HG03469 (cell line): Measurements from ENCODE around the gene UBE4A.

Source experiments
- ATAC-seq: cut with Tn5 transposase; IDR thresholded peaks from one replicate; pipeline ENCODE4 v1.9.1; 2021; ENCODE audit warnings: mild to moderate bottlenecking, moderate library complexity, moderate number of reproducible peaks; ENCODE audit not compliant: unreplicated experiment

Gene UBE4A

DNA sequence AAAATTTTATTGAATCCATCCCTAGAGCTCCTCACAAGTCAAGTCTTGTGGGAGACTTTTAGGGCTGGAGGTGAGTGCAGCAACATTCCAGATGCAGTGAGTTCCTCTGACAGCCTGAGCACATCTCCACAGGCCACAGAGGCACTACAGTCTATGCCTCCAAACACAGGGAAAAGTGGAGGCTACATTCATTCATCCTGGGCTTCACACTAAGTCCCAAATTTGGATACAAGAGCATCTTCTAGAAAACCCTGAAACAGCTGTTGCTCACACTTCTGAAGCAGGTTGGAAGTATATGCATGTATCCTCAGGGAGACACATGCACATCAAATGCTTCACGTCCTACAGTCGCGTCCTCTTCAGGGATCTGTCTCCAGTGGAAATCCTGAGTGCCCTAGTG lies 18.1 kb upstream of the UBE4A start:
- ATAC-seq, result no peak

DNA sequence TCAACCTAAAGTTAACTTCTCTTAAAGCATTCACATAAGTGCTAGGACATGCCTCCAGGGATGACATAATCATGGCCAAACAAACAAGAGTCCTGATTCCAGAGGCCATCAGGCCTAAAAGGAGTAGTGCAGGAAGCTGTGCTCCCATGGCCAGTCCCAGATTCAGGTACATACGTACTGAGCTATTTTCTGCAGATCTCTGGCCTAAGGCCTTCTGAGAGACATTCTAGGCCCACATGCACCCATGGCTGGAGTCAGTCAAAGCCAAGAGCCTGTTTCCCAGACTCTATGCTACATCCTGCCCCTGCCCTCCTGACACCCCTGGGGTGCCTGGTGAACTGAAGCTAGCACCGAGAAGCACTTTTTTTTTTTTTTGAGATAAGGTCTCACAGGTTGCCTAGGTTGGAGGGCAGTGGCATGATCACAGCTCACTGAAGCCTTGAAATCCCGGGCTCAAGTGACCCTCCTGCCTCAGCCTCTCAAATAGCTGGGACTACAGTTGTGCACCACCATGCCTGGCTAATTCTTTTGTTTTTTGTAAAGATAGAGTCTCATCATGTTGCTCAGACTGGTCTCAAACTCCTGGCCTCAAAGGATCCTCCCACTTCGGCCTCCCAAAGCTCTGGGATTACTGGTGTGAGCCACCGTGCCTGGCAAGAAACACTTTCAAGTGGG lies 17.4 kb upstream of the UBE4A start:
- ATAC-seq, result no peak

- no peak for ATAC-seq
Measured at GRCh38 chr11:118342503-118343161, 16.8 kb upstream of the UBE4A start, which contains the start of gene CD3D. CD3D (minus strand) TSS chr11:118342705; CDS start chr11:118342607, 98 bp downstream.

GRCh38 chr11:118343248-118343647 lies 16.2 kb upstream of the UBE4A start:
- no peak for ATAC-seq

DNA sequence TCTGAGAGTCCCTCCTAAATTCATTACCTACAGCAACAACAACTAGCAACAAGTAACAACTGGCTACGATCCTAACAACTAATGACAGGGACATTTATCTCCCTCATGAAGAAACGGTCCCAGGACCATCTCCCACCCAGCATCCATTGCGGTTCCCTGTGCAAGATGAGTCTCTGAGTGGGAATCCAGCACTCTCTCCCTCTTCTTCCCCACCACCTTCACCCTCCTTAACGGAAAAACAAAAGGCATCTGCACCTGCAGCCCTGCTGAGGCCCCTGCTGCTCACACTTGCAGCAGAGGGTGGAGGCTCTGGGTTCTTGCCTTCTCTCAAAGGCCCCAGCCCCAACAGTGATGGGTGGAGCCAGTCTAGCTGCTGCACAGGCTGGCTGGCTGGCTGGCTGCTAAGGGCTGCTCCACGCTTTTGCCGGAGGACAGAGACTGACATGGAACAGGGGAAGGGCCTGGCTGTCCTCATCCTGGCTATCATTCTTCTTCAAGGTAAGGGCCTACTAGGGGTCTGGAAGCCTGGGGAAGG lies 15.4 kb upstream of the UBE4A start, which contains the start of gene CD3G:
Gene CD3G, plus strand, starts transcription at position 364 of the 535 bp plus-strand sequence. Its CDS starts 80 bp downstream, at position 444.
- no peak for ATAC-seq

GRCh38 chr11:118349475-118349874 lies 9.9 kb upstream of the UBE4A start:
- no peak for ATAC-seq

DNA sequence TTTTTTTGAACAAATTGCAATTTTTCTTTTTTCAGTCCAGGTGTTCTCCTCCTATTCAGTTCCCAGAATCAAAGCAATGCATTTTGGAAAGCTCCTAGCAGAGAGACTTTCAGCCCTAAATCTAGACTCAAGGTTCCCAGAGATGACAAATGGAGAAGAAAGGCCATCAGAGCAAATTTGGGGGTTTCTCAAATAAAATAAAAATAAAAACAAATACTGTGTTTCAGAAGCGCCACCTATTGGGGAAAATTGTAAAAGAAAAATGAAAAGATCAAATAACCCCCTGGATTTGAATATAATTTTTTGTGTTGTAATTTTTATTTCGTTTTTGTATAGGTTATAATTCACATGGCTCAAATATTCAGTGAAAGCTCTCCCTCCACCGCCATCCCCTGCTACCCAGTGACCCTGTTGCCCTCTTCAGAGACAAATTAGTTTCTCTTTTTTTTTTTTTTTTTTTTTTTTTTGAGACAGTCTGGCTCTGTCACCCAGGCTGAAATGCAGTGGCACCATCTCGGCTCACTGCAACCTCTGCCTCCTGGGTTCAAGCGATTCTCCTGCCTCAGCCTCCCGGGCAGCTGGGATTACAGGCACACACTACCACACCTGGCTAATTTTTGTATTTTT lies 6.2 kb upstream of the UBE4A start:
- ATAC-seq, result no peak

DNA sequence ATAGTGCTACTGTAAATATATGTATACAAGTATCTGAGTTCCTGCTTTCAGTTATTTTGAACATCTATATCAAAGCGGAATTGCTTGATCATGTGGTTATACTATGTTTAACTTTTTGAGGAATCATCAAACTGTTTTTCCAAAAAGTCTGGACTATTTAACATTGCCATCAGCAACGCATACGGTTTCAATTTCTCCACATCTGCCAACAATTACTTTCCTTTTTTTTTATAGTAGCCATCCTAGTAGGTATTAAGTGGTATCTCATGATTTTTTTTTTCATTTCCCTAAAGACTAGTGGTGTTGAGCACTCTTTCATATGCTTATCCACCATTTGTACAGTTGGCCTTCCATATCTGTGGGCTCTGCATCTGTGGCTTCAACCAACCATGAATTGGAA lies 1.3 kb upstream of the UBE4A start:
- no peak for ATAC-seq

DNA sequence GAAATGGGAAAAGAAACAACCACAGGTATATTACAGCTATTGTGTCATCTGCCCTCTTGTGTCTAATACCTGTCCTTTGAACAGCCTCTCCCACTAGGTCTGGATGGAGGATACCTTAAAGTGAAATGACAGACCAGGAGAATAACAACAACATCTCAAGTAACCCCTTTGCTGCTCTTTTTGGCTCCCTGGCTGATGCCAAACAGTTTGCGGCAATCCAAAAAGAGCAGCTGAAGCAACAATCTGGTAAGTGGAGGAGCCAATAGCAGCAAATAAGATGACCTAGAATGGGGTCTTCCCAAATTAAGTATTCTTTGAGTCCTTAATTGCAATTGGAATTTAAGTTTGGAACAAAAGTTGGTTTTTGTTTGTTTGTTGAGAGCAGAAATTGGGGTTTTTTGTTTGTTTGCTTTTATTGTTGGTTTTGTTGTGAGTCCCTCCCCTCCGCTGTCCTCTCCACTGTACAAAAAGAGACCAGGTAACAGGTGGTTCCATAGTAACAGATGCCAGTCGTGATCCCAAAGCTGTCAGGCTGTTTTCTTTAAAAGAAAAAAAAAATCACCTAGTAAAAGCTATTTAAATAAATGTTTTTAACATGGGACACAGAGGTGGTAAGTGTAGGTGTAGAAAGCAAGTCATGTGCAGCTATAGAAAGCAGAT lies 5.7 kb downstream of the UBE4A start:
- ATAC-seq, result no peak

GRCh38 chr11:118366287-118366686 lies 6.9 kb downstream of the UBE4A start:
- ATAC-seq, result no peak

- ATAC-seq, result no peak
Measured at GRCh38 chr11:118370774-118371173, 11.4 kb downstream of the UBE4A start.

DNA sequence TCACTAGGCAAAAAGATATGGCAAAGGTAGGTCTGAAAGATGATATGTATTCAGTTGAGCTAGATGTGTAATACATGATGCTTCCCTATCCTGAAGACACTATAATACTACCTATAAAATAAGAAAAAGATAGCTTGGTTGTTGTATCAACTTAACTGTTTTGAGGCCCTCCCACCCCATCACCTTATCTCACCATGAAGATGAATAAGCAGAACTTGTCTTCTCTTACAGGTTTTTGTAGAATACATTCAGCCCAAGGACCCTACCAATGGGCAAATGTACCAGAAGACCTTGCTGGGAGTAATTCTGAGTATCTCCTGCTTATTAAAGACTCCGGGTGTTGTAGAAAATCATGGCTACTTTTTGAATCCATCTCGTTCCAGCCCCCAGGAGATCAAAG lies 13.9 kb downstream of the UBE4A start:
- ATAC-seq, result no peak

DNA sequence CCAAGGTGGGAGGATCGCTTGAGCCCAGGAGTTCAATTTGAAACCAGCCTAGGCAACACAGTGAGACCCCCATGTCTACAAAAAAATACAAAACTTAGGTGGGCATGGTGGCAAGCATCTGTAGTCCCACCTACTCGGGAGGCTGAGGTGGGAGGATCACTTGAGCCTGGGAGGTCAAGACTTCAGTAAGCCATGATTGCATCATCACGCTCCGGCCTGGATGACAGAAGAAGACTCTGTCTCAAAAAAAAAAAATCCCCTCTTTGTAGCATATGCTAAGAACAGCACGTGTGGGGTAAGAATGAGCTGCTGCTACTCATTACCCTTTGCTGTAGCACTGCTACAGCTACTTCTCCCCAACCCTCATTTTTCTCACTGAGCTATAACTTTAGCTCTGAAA lies 14.5 kb downstream of the UBE4A start:
- ATAC-seq, result no peak

- ATAC-seq, result no peak
Measured at GRCh38 chr11:118374729-118375128, 15.3 kb downstream of the UBE4A start.

DNA sequence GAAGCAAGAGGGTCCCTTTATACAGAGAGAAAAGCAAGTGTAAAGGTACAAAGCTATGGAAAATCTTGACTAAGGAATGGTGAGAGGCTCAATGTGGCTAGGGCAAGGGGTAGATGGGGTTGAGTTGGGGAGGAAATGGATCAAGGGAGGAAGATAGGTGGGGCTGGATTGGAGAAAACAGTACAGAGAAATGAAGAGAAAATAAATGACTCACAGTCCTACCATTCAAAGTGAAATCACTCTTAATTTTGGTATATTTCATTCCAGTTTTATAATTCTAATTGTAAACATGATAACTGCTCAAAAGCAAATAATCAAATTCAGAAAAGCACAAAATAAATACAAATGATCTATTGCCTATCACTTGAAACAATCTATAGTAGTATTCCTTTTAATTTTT lies 16.6 kb downstream of the UBE4A start:
- ATAC-seq, result no peak

- no peak for ATAC-seq
Measured at GRCh38 chr11:118379497-118379896, 20.1 kb downstream of the UBE4A start.

DNA sequence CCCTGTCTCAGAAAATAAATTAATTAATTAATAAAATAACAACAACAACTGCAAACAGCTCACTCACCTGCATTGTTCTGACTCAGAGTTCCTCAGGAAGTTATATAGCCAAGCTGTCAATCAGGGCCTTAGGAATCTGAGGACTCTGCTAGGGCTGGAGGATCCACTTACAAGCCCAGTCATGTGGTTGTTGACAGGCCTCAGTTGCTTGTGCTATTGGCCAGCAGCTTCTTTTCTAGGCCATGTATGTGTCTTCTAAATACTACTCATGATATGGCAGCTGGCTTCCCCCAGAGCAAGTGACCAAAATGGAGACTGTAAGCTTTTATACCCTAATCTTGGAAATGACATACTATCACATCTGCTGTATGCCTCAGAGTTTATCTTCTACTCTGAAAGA lies 21.2 kb downstream of the UBE4A start:
- ATAC-seq, result no peak

DNA sequence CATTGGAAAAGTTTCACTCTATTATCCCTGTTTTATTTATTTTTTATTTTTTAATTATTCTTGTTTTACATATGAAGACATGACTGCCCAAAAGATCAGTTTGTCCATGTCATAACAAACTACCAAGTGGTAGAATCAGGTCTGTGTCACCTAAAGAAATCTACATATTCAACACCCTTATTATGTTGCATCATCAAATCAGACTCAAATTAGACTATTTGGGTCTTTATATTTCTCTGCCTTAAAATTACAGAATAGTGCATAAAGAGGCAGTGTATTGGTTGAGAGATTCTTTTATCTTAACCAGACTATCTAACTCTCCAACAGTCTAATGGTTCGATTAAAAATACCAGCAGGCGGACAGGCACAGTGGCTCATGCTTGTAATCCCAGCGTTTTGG lies 23.6 kb downstream of the UBE4A start:
- ATAC-seq, result no peak

DNA sequence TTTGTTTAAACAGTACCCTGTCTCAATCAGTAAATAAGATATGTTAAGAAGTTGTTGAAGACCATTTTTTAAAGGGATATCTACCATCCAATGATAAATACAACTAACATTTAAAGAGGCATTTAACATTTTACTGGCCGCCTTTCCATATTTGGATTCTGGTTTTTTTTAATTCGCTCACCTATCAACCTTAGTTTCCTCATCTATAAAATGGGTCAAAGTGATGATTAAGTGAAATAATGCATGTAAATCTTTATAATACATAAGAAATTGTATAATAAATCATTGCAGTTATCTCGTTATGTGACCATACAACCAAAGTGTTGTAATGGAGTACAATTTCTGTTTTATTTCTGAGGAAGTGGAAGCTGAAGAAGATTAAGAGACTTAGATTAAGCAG lies 24.3 kb downstream of the UBE4A start:
- no peak for ATAC-seq

GRCh38 chr11:118396097-118396501 lies 36.7 kb downstream of the UBE4A start:
- ATAC-seq, result no peak

GRCh38 chr11:118397448-118397847 lies 38.0 kb downstream of the UBE4A start:
- no peak for ATAC-seq
